ENCODE measurements around the gene DNAH3.
"Not testable (repeated sequence)": the region's sequence is repeated elsewhere in the genome, so short reads cannot be mapped to it uniquely, and the experiment has no call there.

Gene DNAH3

DNA sequence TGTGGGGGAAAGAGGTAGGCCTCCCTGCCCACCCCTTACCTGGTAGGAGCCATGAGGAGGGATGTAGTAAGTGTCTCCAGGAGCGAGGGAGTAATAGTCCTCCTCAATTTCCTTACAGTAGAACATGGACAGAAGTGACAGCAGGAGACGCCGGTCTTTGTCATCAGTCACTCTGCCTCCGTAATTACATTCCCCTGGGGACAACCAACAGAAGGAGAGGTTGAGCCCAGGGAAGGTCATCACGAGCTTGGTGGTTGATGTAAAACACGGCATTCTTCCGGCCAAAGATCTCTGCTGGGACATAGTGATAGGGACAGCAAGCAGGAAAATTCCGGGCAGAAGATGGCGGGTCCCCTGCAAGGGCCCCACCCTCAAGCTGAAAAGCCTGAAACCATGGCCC, 202.2 kb downstream of the DNAH3 start:
- no peak for DNase-seq (ENCODE audit: low read depth in 1 of 2, low spot score in 1 of 2)
- Histone ChIP-seq H3K4me3 (replicated peaks; ENCODE audit: insufficient read depth, low read length) (no peak overlapping the region), H3K27ac (replicated peaks) (no peak overlapping the region), H3K27me3 (ENCODE audit: insufficient read depth, poor library complexity, severe bottlenecking) (no peaks in the 10 kb centered on the region)
- TF ChIP-seq POLR2AphosphoS5 (IDR thresholded peaks at IDR 0.05; ENCODE audit: low read depth), result no peak
- TF ChIP-seq GABPA (IDR thresholded peaks at IDR 0.05; ENCODE audit: low read depth), result no peak
- TF ChIP-seq, protein P1, sequence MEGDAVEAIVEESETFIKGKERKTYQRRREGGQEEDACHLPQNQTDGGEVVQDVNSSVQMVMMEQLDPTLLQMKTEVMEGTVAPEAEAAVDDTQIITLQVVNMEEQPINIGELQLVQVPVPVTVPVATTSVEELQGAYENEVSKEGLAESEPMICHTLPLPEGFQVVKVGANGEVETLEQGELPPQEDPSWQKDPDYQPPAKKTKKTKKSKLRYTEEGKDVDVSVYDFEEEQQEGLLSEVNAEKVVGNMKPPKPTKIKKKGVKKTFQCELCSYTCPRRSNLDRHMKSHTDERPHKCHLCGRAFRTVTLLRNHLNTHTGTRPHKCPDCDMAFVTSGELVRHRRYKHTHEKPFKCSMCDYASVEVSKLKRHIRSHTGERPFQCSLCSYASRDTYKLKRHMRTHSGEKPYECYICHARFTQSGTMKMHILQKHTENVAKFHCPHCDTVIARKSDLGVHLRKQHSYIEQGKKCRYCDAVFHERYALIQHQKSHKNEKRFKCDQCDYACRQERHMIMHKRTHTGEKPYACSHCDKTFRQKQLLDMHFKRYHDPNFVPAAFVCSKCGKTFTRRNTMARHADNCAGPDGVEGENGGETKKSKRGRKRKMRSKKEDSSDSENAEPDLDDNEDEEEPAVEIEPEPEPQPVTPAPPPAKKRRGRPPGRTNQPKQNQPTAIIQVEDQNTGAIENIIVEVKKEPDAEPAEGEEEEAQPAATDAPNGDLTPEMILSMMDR (IDR thresholded peaks at IDR 0.05; ENCODE audit: insufficient read depth, low read length), result no peak
- TF ChIP-seq, protein P2, sequence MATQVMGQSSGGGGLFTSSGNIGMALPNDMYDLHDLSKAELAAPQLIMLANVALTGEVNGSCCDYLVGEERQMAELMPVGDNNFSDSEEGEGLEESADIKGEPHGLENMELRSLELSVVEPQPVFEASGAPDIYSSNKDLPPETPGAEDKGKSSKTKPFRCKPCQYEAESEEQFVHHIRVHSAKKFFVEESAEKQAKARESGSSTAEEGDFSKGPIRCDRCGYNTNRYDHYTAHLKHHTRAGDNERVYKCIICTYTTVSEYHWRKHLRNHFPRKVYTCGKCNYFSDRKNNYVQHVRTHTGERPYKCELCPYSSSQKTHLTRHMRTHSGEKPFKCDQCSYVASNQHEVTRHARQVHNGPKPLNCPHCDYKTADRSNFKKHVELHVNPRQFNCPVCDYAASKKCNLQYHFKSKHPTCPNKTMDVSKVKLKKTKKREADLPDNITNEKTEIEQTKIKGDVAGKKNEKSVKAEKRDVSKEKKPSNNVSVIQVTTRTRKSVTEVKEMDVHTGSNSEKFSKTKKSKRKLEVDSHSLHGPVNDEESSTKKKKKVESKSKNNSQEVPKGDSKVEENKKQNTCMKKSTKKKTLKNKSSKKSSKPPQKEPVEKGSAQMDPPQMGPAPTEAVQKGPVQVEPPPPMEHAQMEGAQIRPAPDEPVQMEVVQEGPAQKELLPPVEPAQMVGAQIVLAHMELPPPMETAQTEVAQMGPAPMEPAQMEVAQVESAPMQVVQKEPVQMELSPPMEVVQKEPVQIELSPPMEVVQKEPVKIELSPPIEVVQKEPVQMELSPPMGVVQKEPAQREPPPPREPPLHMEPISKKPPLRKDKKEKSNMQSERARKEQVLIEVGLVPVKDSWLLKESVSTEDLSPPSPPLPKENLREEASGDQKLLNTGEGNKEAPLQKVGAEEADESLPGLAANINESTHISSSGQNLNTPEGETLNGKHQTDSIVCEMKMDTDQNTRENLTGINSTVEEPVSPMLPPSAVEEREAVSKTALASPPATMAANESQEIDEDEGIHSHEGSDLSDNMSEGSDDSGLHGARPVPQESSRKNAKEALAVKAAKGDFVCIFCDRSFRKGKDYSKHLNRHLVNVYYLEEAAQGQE (IDR thresholded peaks at IDR 0.05; ENCODE audit: insufficient replicate concordance, low read depth), result no peak
- no peak for TF ChIP-seq SPI1 (IDR thresholded peaks at IDR 0.05; ENCODE audit: borderline replicate concordance, low read depth)

DNA sequence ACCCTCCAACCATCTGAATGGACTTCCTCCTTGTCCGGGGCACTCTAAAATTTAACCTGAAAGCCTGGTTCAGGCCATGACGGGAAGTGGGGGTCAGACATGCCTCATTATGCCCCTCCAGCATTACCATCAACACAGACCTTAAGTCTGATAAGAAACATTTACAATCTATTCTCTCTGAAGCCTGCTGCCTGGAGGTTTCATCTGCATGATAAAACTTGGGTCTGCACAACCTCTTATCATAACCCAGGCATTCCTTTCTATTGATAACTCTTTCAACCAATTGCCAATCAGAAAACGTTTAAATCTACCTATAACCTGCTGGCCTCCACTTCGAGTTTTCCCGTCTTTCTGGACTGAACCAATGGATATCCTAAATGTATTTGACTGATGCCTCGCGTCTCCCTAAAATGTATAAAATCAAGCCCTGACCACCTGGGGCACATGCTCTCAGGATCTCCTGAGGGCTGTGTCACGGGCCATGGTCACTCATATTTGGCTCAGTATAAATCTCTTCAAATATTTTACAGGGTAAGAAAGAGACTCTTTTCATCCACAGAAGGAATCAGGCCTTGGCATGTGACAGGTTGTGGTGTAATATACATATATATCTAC, 204.5 kb downstream of the DNAH3 start:
- Histone ChIP-seq H3K27me3 (ENCODE audit: insufficient read depth, poor library complexity, severe bottlenecking) (no peaks in the 10 kb centered on the region), H3K27ac (replicated peaks) (no peak overlapping the region), H3K4me3 (replicated peaks; ENCODE audit: insufficient read depth, low read length) (no peak overlapping the region)
- DNase-seq (ENCODE audit: low read depth in 1 of 2, low spot score in 1 of 2), result no peak
- no peak for TF ChIP-seq SPI1 (IDR thresholded peaks at IDR 0.05; ENCODE audit: borderline replicate concordance, low read depth)
- TF ChIP-seq GABPA (IDR thresholded peaks at IDR 0.05; ENCODE audit: low read depth), result no peak
- no peak for TF ChIP-seq POLR2AphosphoS5 (IDR thresholded peaks at IDR 0.05; ENCODE audit: low read depth)
- TF ChIP-seq, protein P1 (IDR thresholded peaks at IDR 0.05; ENCODE audit: insufficient read depth, low read length), result no peak
- TF ChIP-seq, protein P2 (IDR thresholded peaks at IDR 0.05; ENCODE audit: insufficient replicate concordance, low read depth), result no peak

DNA sequence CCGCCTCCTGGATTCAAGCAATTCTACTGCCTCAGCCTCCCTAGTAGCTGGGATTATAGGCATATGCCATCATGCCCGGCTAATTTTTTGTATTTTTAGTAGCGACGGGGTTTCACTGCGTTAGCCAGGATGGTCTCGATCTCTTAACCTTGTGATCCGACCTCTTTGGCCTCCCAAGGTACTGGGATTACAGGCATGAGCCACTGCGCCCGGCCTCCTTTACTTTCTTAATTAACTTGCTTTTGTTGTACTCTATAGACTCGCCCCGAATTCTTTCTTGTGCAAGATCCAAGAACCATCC, 205.1 kb downstream of the DNAH3 start:
- not testable (repeated sequence) for DNase-seq (ENCODE audit: low read depth in 1 of 2, low spot score in 1 of 2); H3K27me3 ChIP-seq (ENCODE audit: insufficient read depth, poor library complexity, severe bottlenecking); H3K4me3 ChIP-seq (replicated peaks; ENCODE audit: insufficient read depth, low read length); H3K27ac ChIP-seq (replicated peaks)

DNA sequence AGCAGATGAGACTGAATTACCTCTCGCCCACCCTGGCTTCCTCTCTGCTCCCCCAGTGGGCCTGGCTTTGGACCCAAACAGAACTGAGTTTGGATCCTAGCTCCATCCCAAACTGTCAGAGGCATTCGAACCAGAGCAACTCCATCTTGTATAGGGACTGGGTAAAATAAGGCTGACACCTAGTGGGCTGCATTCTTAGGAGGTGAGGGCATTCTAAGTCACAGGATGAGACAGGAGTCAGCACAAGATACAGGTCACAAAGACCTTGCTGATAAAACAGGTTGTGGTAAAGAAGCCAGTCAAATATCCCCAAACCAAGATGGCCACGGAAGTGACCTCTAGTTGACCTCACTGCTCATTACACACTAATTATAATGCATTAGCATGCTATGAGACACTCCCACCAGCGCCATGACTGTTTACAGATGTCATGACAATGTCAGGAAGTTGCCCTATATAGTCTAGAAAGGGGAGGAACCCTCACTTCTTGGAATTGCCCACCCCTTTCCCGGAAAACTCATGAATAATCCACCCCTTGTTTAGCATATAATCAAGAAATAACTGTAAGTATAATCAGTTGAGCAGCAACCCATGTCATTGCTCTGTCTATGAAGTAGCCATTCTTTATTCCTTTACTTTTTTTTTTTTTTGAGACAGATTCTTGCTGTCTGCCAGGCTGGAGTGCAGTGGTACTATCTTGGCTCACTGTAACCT, 205.6 kb downstream of the DNAH3 start:
- peak; percentile 5 to 15 for DNase-seq (ENCODE audit: low read depth in 1 of 2, low spot score in 1 of 2)
- Histone ChIP-seq H3K4me3 (replicated peaks; ENCODE audit: insufficient read depth, low read length) (no peak overlapping the region), H3K27ac (replicated peaks) (no peak overlapping the region), H3K27me3 (ENCODE audit: insufficient read depth, poor library complexity, severe bottlenecking) (no peaks in the 10 kb centered on the region)
- TF ChIP-seq, protein P1 (IDR thresholded peaks at IDR 0.05; ENCODE audit: insufficient read depth, low read length), result no peak
- no peak for TF ChIP-seq GABPA (IDR thresholded peaks at IDR 0.05; ENCODE audit: low read depth)
- TF ChIP-seq, protein P2 (IDR thresholded peaks at IDR 0.05; ENCODE audit: insufficient replicate concordance, low read depth), result no peak
- no peak for TF ChIP-seq POLR2AphosphoS5 (IDR thresholded peaks at IDR 0.05; ENCODE audit: low read depth)

All from HL-60 (cell line).